Measurements from ENCODE around the gene UMOD.

DNA sequence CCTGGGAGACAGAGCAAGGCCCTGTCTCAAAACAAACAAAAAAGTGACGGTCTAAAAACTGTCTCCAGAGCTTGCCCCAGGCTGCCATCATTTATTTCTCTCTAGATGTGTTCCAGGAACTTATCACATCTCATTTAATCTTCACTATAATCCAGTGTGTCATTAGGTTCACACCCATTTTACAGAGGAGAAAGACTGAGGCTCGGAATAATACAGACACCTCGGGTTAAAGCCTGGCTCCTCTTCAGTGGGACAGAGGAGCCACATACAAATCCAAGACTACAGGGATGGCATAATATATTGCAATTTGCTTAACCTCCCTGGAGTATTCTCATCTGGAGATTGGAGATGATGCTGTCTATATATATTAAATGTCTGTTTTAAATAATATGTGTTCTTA lies 46.1 kb upstream of the UMOD start:
- TF ChIP-seq CTCF (optimal IDR thresholded peaks at IDR 0.05 in 1 of 3, IDR thresholded peaks at IDR 0.05 in 1 of 3, conservative IDR thresholded peaks at IDR 0.05 in 1 of 3; ENCODE audit: extremely low read depth in 1 of 3, insufficient read depth in 2 of 3, low read length in 3 of 3) (no peak), EZH2 (IDR thresholded peaks at IDR 0.05; ENCODE audit: low read length) (no peak)

Measured in keratinocyte (primary cell).